Ascending aorta (tissue), 2 donors: Measurements from ENCODE around the gene GDF15. TPM values are rescaled to one million over a fixed set of nuclear protein-coding genes. Genes with fewer than 3 reads are reported as not detected.
"Not testable (repeated sequence)": the region's sequence is repeated elsewhere in the genome, so short reads cannot be mapped to it uniquely, and the experiment has no call there.

ENCODE experiments used
- DNase-seq, 2 donors: peaks; one replicate each; pipeline ENCODE4 v3.0.0-alpha.2; 2019; ENCODE audit warnings: low spot score in 2 of 2
- H3K27ac ChIP-seq, 2 donors: fragments of 200-600 bp; sonication (generic); one replicate each; pipeline ENCODE4 v1.5.1; 2016 to 2017; ENCODE audit warnings: mild to moderate bottlenecking in 1 of 2
- H3K27me3 ChIP-seq: fragments of 200-600 bp; sonication (generic); one replicate; pipeline ENCODE4 v1.5.1; 2017
- H3K36me3 ChIP-seq, 2 donors: fragments of 200-600 bp; sonication (generic); one replicate each; pipeline ENCODE4 v1.5.1; 2016
- H3K4me1 ChIP-seq, 2 donors: fragments of 200-600 bp; sonication (generic); one replicate each; pipeline ENCODE4 v1.5.1; 2016 to 2017; ENCODE audit warnings: mild to moderate bottlenecking in 1 of 2
- H3K4me3 ChIP-seq, 2 donors: fragments of 200-600 bp; sonication (generic); one replicate each; pipeline ENCODE4 v1.5.1; 2016 to 2017; ENCODE audit warnings: mild to moderate bottlenecking in 1 of 2
- H3K9me3 ChIP-seq, 2 donors: fragments of 200-600 bp; sonication (generic); one replicate each; pipeline ENCODE4 v1.5.1; 2016
- intact Hi-C: fragments of 100-400 bp; cut with DNase I; formaldehyde crosslinking; loops from one replicate; pipeline ENCODE4 v1.15.1; 2023
- total RNA-seq: library from RNA; depleted of rRNA; stranded (reverse); fragments of >200 nt; gene quantifications from one replicate; pipeline ENCODE4 v1.1.0, GENCODE V29; 2016
- TF ChIP-seq, protein P1 (sequence below), 3 experiments: fragments of 200-600 bp in 2 of 3; fragments of 450-650 bp in 1 of 3; sonication (generic) in 2 of 3; IDR thresholded peaks; one replicate each; pipeline ENCODE4 v1.5.1; 2016 to 2019; ENCODE audit warnings: antibody characterized with exemption in 3 of 3, mild to moderate bottlenecking in 1 of 3, moderate library complexity in 1 of 3

Gene GDF15
- total RNA-seq, 1 donor from 2014 or later, result 8.5 TPM

GRCh38 chr19:18342090-18342632 lies 43.8 kb upstream of the GDF15 start:
- Histone ChIP-seq H3K4me3 (no peak overlapping the region), H3K4me1 (peaks cover 6 to 12% of the 10 kb centered on the region in 2 donors), H3K36me3 (no peaks in the 10 kb centered on the region), H3K9me3 (no peaks in the 10 kb centered on the region), H3K27me3 (no peaks in the 10 kb centered on the region), H3K27ac (peak overlapping the region in 1 of 2 donors; percentile 96)
- DNase-seq, result no peak
- intact Hi-C loops, result no loop called here
- TF ChIP-seq, protein P1, sequence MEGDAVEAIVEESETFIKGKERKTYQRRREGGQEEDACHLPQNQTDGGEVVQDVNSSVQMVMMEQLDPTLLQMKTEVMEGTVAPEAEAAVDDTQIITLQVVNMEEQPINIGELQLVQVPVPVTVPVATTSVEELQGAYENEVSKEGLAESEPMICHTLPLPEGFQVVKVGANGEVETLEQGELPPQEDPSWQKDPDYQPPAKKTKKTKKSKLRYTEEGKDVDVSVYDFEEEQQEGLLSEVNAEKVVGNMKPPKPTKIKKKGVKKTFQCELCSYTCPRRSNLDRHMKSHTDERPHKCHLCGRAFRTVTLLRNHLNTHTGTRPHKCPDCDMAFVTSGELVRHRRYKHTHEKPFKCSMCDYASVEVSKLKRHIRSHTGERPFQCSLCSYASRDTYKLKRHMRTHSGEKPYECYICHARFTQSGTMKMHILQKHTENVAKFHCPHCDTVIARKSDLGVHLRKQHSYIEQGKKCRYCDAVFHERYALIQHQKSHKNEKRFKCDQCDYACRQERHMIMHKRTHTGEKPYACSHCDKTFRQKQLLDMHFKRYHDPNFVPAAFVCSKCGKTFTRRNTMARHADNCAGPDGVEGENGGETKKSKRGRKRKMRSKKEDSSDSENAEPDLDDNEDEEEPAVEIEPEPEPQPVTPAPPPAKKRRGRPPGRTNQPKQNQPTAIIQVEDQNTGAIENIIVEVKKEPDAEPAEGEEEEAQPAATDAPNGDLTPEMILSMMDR (IDR thresholded peaks at IDR 0.05), result no peak

DNA sequence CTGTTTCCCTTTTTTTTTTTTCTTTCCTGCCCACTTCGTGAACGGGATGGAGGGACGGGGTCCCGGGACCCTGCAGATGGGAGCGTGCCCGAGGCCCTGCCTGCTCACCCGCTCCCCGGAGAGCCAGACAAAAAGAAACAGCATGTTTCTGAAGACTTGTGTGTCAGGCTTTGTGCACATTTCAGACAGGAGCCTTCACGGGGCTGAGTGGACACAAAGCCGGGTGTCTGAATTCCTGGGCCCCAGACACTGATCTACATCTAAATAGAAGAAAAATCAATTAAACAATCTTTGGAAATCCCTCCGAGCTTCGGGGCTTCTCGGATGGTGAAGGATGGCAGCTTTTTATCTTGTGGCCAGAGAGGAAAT lies 41.4 kb upstream of the GDF15 start:
- Histone ChIP-seq H3K36me3 (no peaks in the 10 kb centered on the region), H3K4me3 (no peak overlapping the region), H3K27ac (no peak overlapping the region), H3K4me1 (peaks cover 6 to 12% of the 10 kb centered on the region in 2 donors), H3K9me3 (no peaks in the 10 kb centered on the region), H3K27me3 (no peaks in the 10 kb centered on the region)
- DNase-seq, result no peak
- TF ChIP-seq, protein P1 (IDR thresholded peaks at IDR 0.05), result no peak
- intact Hi-C loops, result no loop called here

DNA sequence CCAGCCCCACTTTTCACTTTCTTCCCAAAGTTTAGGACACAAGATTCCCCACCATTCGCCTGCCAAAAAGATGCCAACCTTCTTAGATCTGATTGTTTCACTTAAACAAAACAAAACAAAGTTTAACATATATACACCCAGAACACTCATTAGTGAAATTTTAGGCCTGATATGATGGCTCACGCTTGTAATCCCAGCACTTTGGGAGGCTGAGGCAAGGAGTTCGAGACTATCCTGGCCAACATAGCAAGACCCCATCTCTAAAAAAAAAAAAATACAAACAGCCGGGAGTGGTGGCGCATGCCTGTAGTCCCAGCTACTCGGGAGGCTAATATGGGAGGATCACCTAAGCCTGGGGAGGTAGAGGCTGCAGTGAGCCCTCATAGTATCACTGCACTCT lies 40.7 kb upstream of the GDF15 start:
- Histone ChIP-seq H3K4me3 (no peak overlapping the region), H3K9me3 (no peaks in the 10 kb centered on the region), H3K27me3 (no peaks in the 10 kb centered on the region), H3K36me3 (no peaks in the 10 kb centered on the region), H3K4me1 (peaks cover 0 to 7% of the 10 kb centered on the region in 2 donors), H3K27ac (no peak overlapping the region)
- TF ChIP-seq, protein P1 (IDR thresholded peaks at IDR 0.05), result no peak
- DNase-seq, result no peak
- intact Hi-C loops, result no loop called here

- Histone ChIP-seq H3K9me3 (no peaks in the 10 kb centered on the region), H3K27ac (no peak overlapping the region), H3K36me3 (no peaks in the 10 kb centered on the region), H3K4me3 (no peak overlapping the region), H3K27me3 (no peaks in the 10 kb centered on the region), H3K4me1 (peaks cover 0 to 6% of the 10 kb centered on the region in 2 donors)
- TF ChIP-seq, protein P1 (IDR thresholded peaks at IDR 0.05), result no peak
- DNase-seq, result no peak
- intact Hi-C loops, result no loop called here
Observed at GRCh38 chr19:18346091-18346490, 39.9 kb upstream of the GDF15 start.

GRCh38 chr19:18348171-18348570 lies 37.8 kb upstream of the GDF15 start:
- H3K4me1 ChIP-seq, result no peaks in the 10 kb centered on the region
- H3K4me3 ChIP-seq, result no peak overlapping the region
- H3K27me3 ChIP-seq, result no peaks in the 10 kb centered on the region
- TF ChIP-seq, protein P1 (IDR thresholded peaks at IDR 0.05), result no peak
- DNase-seq, result no peak
- H3K36me3 ChIP-seq, result no peaks in the 10 kb centered on the region
- H3K9me3 ChIP-seq, result no peaks in the 10 kb centered on the region
- intact Hi-C loops, result no loop called here
- H3K27ac ChIP-seq, result no peak overlapping the region

- H3K4me3 ChIP-seq, H3K9me3 ChIP-seq, H3K27ac ChIP-seq, H3K27me3 ChIP-seq, H3K36me3 ChIP-seq, DNase-seq, H3K4me1 ChIP-seq: not testable (repeated sequence)
- intact Hi-C loops, result loop anchor here (1.0 kb wide), 1 partner anchor 61 kb away; no protein-coding TSS in a partner anchor
Observed at GRCh38 chr19:18348818-18349339, 37.1 kb upstream of the GDF15 start.
